Mesendoderm (in vitro differentiated cells): ENCODE results near the gene SH3BP1.

Source experiments
- DNase-seq: peaks from one replicate; pipeline ENCODE4 v3.0.0; 2013
- H2AK5ac ChIP-seq: 2 replicates; pipeline ENCODE4 v1.6.1; 2013; ENCODE audit warnings: low read length, inconsistent platforms
- H2BK120ac ChIP-seq: 2 replicates; pipeline ENCODE4 v1.6.1; 2013; ENCODE audit warnings: low read depth, mild to moderate bottlenecking, low read length, moderate library complexity, mixed read lengths
- H2BK15ac ChIP-seq: replicated peaks from 2 replicates; pipeline ENCODE4 v1.6.1; 2013; ENCODE audit warnings: low read depth, mild to moderate bottlenecking, moderate library complexity
- H2BK5ac ChIP-seq: 2 replicates; pipeline ENCODE4 v1.6.1; 2013; ENCODE audit warnings: low read length, inconsistent platforms
- H3K18ac ChIP-seq: 2 replicates; pipeline ENCODE4 v1.6.1; 2013; ENCODE audit warnings: mild to moderate bottlenecking, low read length, mixed read lengths
- H3K23ac ChIP-seq: one replicate; pipeline ENCODE4 v1.6.1; 2013; ENCODE audit warnings: low read length
- H3K27ac ChIP-seq: 2 replicates; pipeline ENCODE4 v1.5.1; 2013; ENCODE audit warnings: low read depth, mild to moderate bottlenecking, inconsistent platforms, low read length, moderate library complexity
- H3K27me3 ChIP-seq: 2 replicates; pipeline ENCODE4 v1.6.1; 2013; ENCODE audit warnings: low read length, control low read depth, mild to moderate bottlenecking, inconsistent platforms; ENCODE audit not compliant: insufficient read depth, poor library complexity
- H3K36me3 ChIP-seq: 2 replicates; pipeline ENCODE4 v1.6.1; 2013; ENCODE audit warnings: low read length, inconsistent platforms; ENCODE audit not compliant: control insufficient read depth, insufficient read depth
- H3K4ac ChIP-seq: one replicate; pipeline ENCODE4 v1.6.1; 2013; ENCODE audit warnings: low read depth, mild to moderate bottlenecking, low read length, moderate library complexity
- H3K4me1 ChIP-seq: 2 replicates; pipeline ENCODE4 v1.6.1; 2013; ENCODE audit warnings: low read depth, low read length, inconsistent platforms; ENCODE audit not compliant: control insufficient read depth
- H3K4me2 ChIP-seq: 2 replicates; pipeline ENCODE4 v1.6.1; 2013; ENCODE audit warnings: low read length
- H3K4me3 ChIP-seq: 2 replicates; pipeline ENCODE4 v1.5.1; 2013; ENCODE audit warnings: mild to moderate bottlenecking, low read length
- H3K56ac ChIP-seq: one replicate; pipeline ENCODE4 v1.6.1; 2013; ENCODE audit warnings: low read length
- H3K79me1 ChIP-seq: 2 replicates; pipeline ENCODE4 v1.6.1; 2013; ENCODE audit warnings: low read length, inconsistent platforms
- H3K79me2 ChIP-seq: 2 replicates; pipeline ENCODE4 v1.6.1; 2013; ENCODE audit warnings: mild to moderate bottlenecking, low read length; ENCODE audit not compliant: control insufficient read depth, insufficient read depth
- H3K9ac ChIP-seq: 2 replicates; pipeline ENCODE4 v1.6.1; 2013; ENCODE audit warnings: low read length, inconsistent platforms
- H4K5ac ChIP-seq: one replicate; pipeline ENCODE4 v1.6.1; 2013; ENCODE audit warnings: low read length
- H4K8ac ChIP-seq: one replicate; pipeline ENCODE4 v1.6.1; 2013; ENCODE audit warnings: low read depth, mild to moderate bottlenecking, control low read depth, low read length, moderate library complexity
- WGBS: extraction: QIAGEN DNeasy Blood & Tissue Kit; methylation state at CpG from one replicate; pipeline ENCODE4 v1.1.7; 2013; ENCODE audit warnings: low lambda C conversion rate, missing lambda C conversion rate; ENCODE audit not compliant: insufficient coverage; ENCODE audit errors: extremely low coverage; 5-methylcytosine and 5-hydroxymethylcytosine counted together

SH3BP1 gene

GRCh38 chr22:37636949-37637273 is 2.6 kb upstream of the SH3BP1 start:
- no peaks in the 10 kb centered on the region for H3K79me2 ChIP-seq
- H3K4me3 ChIP-seq, result no peak overlapping the region
- no peak overlapping the region for H3K9ac ChIP-seq
- H2BK120ac ChIP-seq, result no peak overlapping the region
- H4K5ac ChIP-seq, result no peak overlapping the region
- H3K56ac ChIP-seq, result no peak overlapping the region
- H3K4me1 ChIP-seq, result peaks cover 14% of the 10 kb centered on the region
- no peak overlapping the region for H3K27ac ChIP-seq
- H3K4ac ChIP-seq, result no peak overlapping the region
- H3K36me3 ChIP-seq, result no peaks in the 10 kb centered on the region
- no peak overlapping the region for H2AK5ac ChIP-seq
- DNase-seq, result no peak
- no peak overlapping the region for H3K23ac ChIP-seq
- no peaks in the 10 kb centered on the region for H3K27me3 ChIP-seq
- no peaks in the 10 kb centered on the region for H3K79me1 ChIP-seq
- no peak overlapping the region for H3K18ac ChIP-seq
- H4K8ac ChIP-seq, result no peak overlapping the region
- WGBS, result no CpG with 5 or more reads among the region's 3 CpGs
- no peak overlapping the region for H2BK5ac ChIP-seq
- H2BK15ac ChIP-seq, result no peak overlapping the region
- no peak overlapping the region for H3K4me2 ChIP-seq

- H3K23ac ChIP-seq, result no peak overlapping the region
- peaks cover 11% of the 10 kb centered on the region for H3K4me1 ChIP-seq
- H4K5ac ChIP-seq, result no peak overlapping the region
- H2BK5ac ChIP-seq, result no peak overlapping the region
- H3K4me2 ChIP-seq, result no peak overlapping the region
- no peaks in the 10 kb centered on the region for H3K36me3 ChIP-seq
- no peaks in the 10 kb centered on the region for H3K27me3 ChIP-seq
- H3K9ac ChIP-seq, result peak overlapping the region; percentile 59
- no peaks in the 10 kb centered on the region for H3K79me2 ChIP-seq
- H2BK15ac ChIP-seq, result no peak overlapping the region
- no peak overlapping the region for H2BK120ac ChIP-seq
- H2AK5ac ChIP-seq, result no peak overlapping the region
- H4K8ac ChIP-seq, result no peak overlapping the region
- H3K27ac ChIP-seq, result peak overlapping the region; percentile 7
- H3K56ac ChIP-seq, result peak overlapping the region; percentile 79
- H3K79me1 ChIP-seq, result no peaks in the 10 kb centered on the region
- no peak overlapping the region for H3K4ac ChIP-seq
- DNase-seq, result peak; percentile 36
- WGBS, result no CpG with 5 or more reads among the region's 11 CpGs
- no peak overlapping the region for H3K4me3 ChIP-seq
- H3K18ac ChIP-seq, result peak overlapping the region; percentile 31
Measured at GRCh38 chr22:37638391-37639069, 939 bp upstream of the SH3BP1 start.

GRCh38 chr22:37639771-37640590 is 512 bp downstream of the SH3BP1 start:
- Histone ChIP-seq H4K8ac (peak overlapping the region; percentile 59), H3K79me1 (no peaks in the 10 kb centered on the region), H3K4me3 (peak overlapping the region; percentile 43), H3K56ac (peak overlapping the region; percentile 87), H3K27ac (no peak overlapping the region), H3K4me2 (peak overlapping the region; percentile 64), H3K4me1 (peaks cover 3% of the 10 kb centered on the region), H2BK120ac (no peak overlapping the region), H2BK15ac (no peak overlapping the region), H4K5ac (no peak overlapping the region), H3K79me2 (no peaks in the 10 kb centered on the region), H3K9ac (peak overlapping the region; percentile 71), H3K23ac (peak overlapping the region; percentile 66), H3K18ac (peak overlapping the region; percentile 96), H3K4ac (peak overlapping the region; percentile 17), H2BK5ac (no peak overlapping the region), H3K27me3 (no peaks in the 10 kb centered on the region), H3K36me3 (peaks cover 2% of the 10 kb centered on the region), H2AK5ac (no peak overlapping the region)
- DNase-seq, result peak; percentile 67
- WGBS, result no CpG with 5 or more reads among the region's 27 CpGs

- no peak overlapping the region for H2BK120ac ChIP-seq
- H2BK15ac ChIP-seq, result no peak overlapping the region
- DNase-seq, result no peak
- H3K23ac ChIP-seq, result no peak overlapping the region
- no peak overlapping the region for H2AK5ac ChIP-seq
- peak overlapping the region; percentile 7 for H3K4me2 ChIP-seq
- H3K56ac ChIP-seq, result peak overlapping the region; percentile 45
- H3K27me3 ChIP-seq, result no peaks in the 10 kb centered on the region
- WGBS, result no CpG with 5 or more reads among the region's 24 CpGs
- no peak overlapping the region for H4K5ac ChIP-seq
- peaks cover 5% of the 10 kb centered on the region for H3K36me3 ChIP-seq
- no peaks in the 10 kb centered on the region for H3K79me2 ChIP-seq
- peak overlapping the region; percentile 96 for H3K18ac ChIP-seq
- H3K4me3 ChIP-seq, result no peak overlapping the region
- H3K4ac ChIP-seq, result no peak overlapping the region
- H3K27ac ChIP-seq, result no peak overlapping the region
- no peaks in the 10 kb centered on the region for H3K79me1 ChIP-seq
- H3K4me1 ChIP-seq, result peaks cover 3% of the 10 kb centered on the region
- H2BK5ac ChIP-seq, result no peak overlapping the region
- no peak overlapping the region for H4K8ac ChIP-seq
- H3K9ac ChIP-seq, result peak overlapping the region; percentile 31
Measured at GRCh38 chr22:37640591-37641560, 1.4 kb downstream of the SH3BP1 start.

GRCh38 chr22:37641561-37641949 is 2.1 kb downstream of the SH3BP1 start:
- Histone ChIP-seq H3K4me2 (no peak overlapping the region), H3K18ac (no peak overlapping the region), H4K8ac (no peak overlapping the region), H3K36me3 (peaks cover 5% of the 10 kb centered on the region), H3K9ac (no peak overlapping the region), H3K27ac (no peak overlapping the region), H3K79me2 (no peaks in the 10 kb centered on the region), H2BK15ac (no peak overlapping the region), H2AK5ac (no peak overlapping the region), H3K23ac (no peak overlapping the region), H3K27me3 (no peaks in the 10 kb centered on the region), H3K79me1 (no peaks in the 10 kb centered on the region), H4K5ac (no peak overlapping the region), H2BK120ac (no peak overlapping the region), H3K4me1 (peaks cover 3% of the 10 kb centered on the region), H2BK5ac (no peak overlapping the region), H3K56ac (no peak overlapping the region), H3K4me3 (no peak overlapping the region), H3K4ac (no peak overlapping the region)
- no peak for DNase-seq
- WGBS, result no CpG with 5 or more reads among the region's 5 CpGs
